ENCODE results near the gene LRP4.

DNA sequence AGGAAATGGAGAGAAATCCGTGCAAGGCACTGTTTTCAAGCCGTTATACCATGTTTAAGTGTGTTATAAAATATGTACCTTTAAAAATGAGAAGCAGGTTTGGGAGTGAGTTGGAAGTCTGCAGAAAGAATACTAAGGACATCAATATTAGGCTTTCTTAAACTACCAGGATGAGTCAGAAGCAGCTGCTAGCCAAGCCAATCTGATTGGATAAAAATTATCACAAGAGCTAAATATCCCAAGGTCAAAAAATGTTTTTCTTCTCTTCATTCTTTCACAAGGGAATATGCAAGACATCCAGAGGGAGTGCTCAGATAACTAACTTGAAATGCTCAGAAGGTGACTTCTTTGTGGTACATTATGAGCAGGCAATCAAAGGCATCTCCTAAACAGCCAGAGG is 53.0 kb downstream of the LRP4 start:
- TF ChIP-seq CTCF (IDR thresholded peaks at IDR 0.05), result no peak
- no peak for TF ChIP-seq POLR2A (IDR thresholded peaks at IDR 0.05)
- TF ChIP-seq EP300 (IDR thresholded peaks at IDR 0.05), result no peak

All from sigmoid colon (tissue), 4 donors.